H1 (cell line): ENCODE measurements around the gene IFT25. TPM values are rescaled to one million over a fixed set of nuclear protein-coding genes. Genes with fewer than 3 reads are reported as not detected.
"Not testable (repeated sequence)": the region's sequence is repeated elsewhere in the genome, so short reads cannot be mapped to it uniquely, and the experiment has no call there.

ENCODE experiments used
- CTCF ChIA-PET: fragments of 300-600 bp; sonication (Branson Sonifier 250); formaldehyde crosslinking; loops from one replicate; lab custom pipeline; 2021; ENCODE audit not compliant: partially characterized antibody; lab: Charles Lee
- POLR2A ChIA-PET: fragments of 300-600 bp; sonication (Branson Sonifier 250); formaldehyde crosslinking; loops from one replicate; lab custom pipeline; 2021; ENCODE audit warnings: inconsistent platforms; ENCODE audit not compliant: partially characterized antibody; lab: Charles Lee
- DNase-seq, 2 experiments: peaks; one replicate each; pipeline versions ENCODE4 v3.0.0 to v3.0.0-alpha.2; 2010 to 2022; ENCODE audit warnings: low spot score in 2 of 2, low read depth in 1 of 2, mixed read lengths in 1 of 2
- FAIRE-seq: peaks from 2 replicates; lab custom pipeline; 2011; peaks lifted over from hg19 to GRCh38; lab: Jason Lieb, UNC
- H2AFZ ChIP-seq: 2 replicates; pipeline ENCODE4 v1.8.1; 2012; ENCODE audit warnings: low read length, inconsistent platforms
- H2AK5ac ChIP-seq: 2 replicates; pipeline ENCODE4 v1.6.1; 2013; ENCODE audit warnings: low read depth, low read length
- H2BK120ac ChIP-seq: replicated peaks from 2 replicates; pipeline ENCODE3; 2013; ENCODE audit warnings: low read depth, low read length, inconsistent platforms
- H2BK12ac ChIP-seq: 2 replicates; pipeline ENCODE4 v1.6.1; 2013; ENCODE audit warnings: low read depth, low read length
- H2BK15ac ChIP-seq: 2 replicates; pipeline ENCODE4 v1.6.1; 2013; ENCODE audit warnings: low read length
- H2BK20ac ChIP-seq: 2 replicates; pipeline ENCODE4 v1.6.1; 2013; ENCODE audit warnings: low read length
- H2BK5ac ChIP-seq: 2 replicates; pipeline ENCODE4 v1.6.1; 2013; ENCODE audit warnings: low read depth, low read length
- H3K14ac ChIP-seq: 2 replicates; pipeline ENCODE4 v1.6.1; 2013; ENCODE audit warnings: inconsistent platforms; ENCODE audit not compliant: insufficient read length
- H3K18ac ChIP-seq: 2 replicates; pipeline ENCODE4 v1.6.1; 2013; ENCODE audit warnings: low read length; ENCODE audit errors: extremely low read depth
- H3K23ac ChIP-seq: 2 replicates; pipeline ENCODE4 v1.6.1; 2013; ENCODE audit warnings: inconsistent platforms; ENCODE audit not compliant: insufficient read length
- H3K23me2 ChIP-seq: 2 replicates; pipeline ENCODE4 v1.6.1; 2013; ENCODE audit warnings: low read depth, low read length
- H3K27ac ChIP-seq: 2 replicates; pipeline ENCODE4 v1.6.1; 2011; ENCODE audit warnings: low read depth, low read length, inconsistent platforms
- H3K27me3 ChIP-seq, 4 experiments: replicated peaks in 1 of 4; 1 replicate in 1 of 4; 2 replicates in 3 of 4; pipeline versions ENCODE4 v1.6.1 to v1.8.1; 2011 to 2013; ENCODE audit warnings: low read length in 3 of 4, mild to moderate bottlenecking in 3 of 4, inconsistent platforms in 2 of 4, mixed read lengths in 2 of 4, moderate library complexity in 1 of 4; ENCODE audit not compliant: control insufficient read depth in 3 of 4, insufficient read depth in 3 of 4; ENCODE audit errors: extremely low read depth in 1 of 4
- H3K36me3 ChIP-seq, 4 experiments: 2 replicates each; pipeline versions ENCODE4 v1.6.1 to v1.8.1; 2011 to 2013; ENCODE audit warnings: mild to moderate bottlenecking in 4 of 4, low read length in 3 of 4, moderate library complexity in 2 of 4, control low read depth in 1 of 4, inconsistent platforms in 1 of 4; ENCODE audit not compliant: insufficient read depth in 4 of 4, control insufficient read depth in 2 of 4
- H3K4ac ChIP-seq: replicated peaks from 2 replicates; pipeline ENCODE3; 2013; ENCODE audit warnings: low read length, low read depth, mixed read lengths, inconsistent platforms; ENCODE audit not compliant: insufficient read length
- H3K4me1 ChIP-seq, 4 experiments: replicated peaks in 1 of 4; 1 replicate in 1 of 4; 2 replicates in 3 of 4; pipeline versions ENCODE4 v1.6.1 to v1.8.1; 2011 to 2013; ENCODE audit warnings: low read length in 3 of 4, inconsistent platforms in 2 of 4, mixed read lengths in 1 of 4; ENCODE audit not compliant: insufficient read depth in 4 of 4, control insufficient read depth in 3 of 4
- H3K4me2 ChIP-seq, 2 experiments: 2 replicates each; pipeline versions ENCODE4 v1.6.1 to v1.8.1; 2011 to 2013; ENCODE audit warnings: low read depth in 2 of 2, low read length in 2 of 2, control low read depth in 1 of 2, inconsistent platforms in 1 of 2, mild to moderate bottlenecking in 1 of 2; ENCODE audit not compliant: insufficient read depth in 1 of 2
- H3K4me3 ChIP-seq, 4 experiments: fragments of 200-600, 300-600 bp in 1 of 4; sonication (generic), shearing (Covaris generic), sonication (Bioruptor Twin) in 1 of 4; 2 replicates each; pipeline versions ENCODE4 v1.5.1 to v1.8.1; 2011 to 2016; ENCODE audit warnings: low read length in 4 of 4, low read depth in 3 of 4, control low read depth in 2 of 4, inconsistent platforms in 2 of 4, mild to moderate bottlenecking in 2 of 4, mixed read lengths in 1 of 4, moderate library complexity in 1 of 4; ENCODE audit not compliant: insufficient read depth in 2 of 4; ENCODE audit errors: extremely low read depth in 1 of 4
- H3K56ac ChIP-seq: replicated peaks from 2 replicates; pipeline ENCODE3; 2013; ENCODE audit warnings: low read depth, mild to moderate bottlenecking, mixed read lengths, low read length, inconsistent platforms; ENCODE audit not compliant: insufficient read length
- H3K79me1 ChIP-seq: 2 replicates; pipeline ENCODE4 v1.6.1; 2013; ENCODE audit warnings: low read depth, low read length, control low read depth
- H3K79me2 ChIP-seq, 2 experiments: 2 replicates each; pipeline versions ENCODE4 v1.6.1 to v1.8.1; 2012 to 2013; ENCODE audit warnings: low read length in 2 of 2, mild to moderate bottlenecking in 2 of 2, inconsistent platforms in 1 of 2; ENCODE audit not compliant: insufficient read depth in 2 of 2, control insufficient read depth in 1 of 2
- H3K9ac ChIP-seq, 4 experiments: replicated peaks in 1 of 4; 1 replicate in 1 of 4; 2 replicates in 3 of 4; pipeline versions ENCODE4 v1.6.1 to v1.8.1; 2011 to 2013; ENCODE audit warnings: low read depth in 3 of 4, low read length in 3 of 4, control low read depth in 2 of 4, mild to moderate bottlenecking in 2 of 4, moderate library complexity in 2 of 4, inconsistent platforms in 1 of 4; ENCODE audit errors: extremely low read depth in 1 of 4
- H3K9me3 ChIP-seq, 2 experiments: 2 replicates each; pipeline versions ENCODE4 v1.6.1 to v1.8.1; 2012 to 2013; ENCODE audit warnings: mild to moderate bottlenecking in 2 of 2, moderate library complexity in 2 of 2, control low read depth in 1 of 2, inconsistent platforms in 1 of 2, low read depth in 1 of 2, low read length in 1 of 2, mixed read lengths in 1 of 2; ENCODE audit not compliant: insufficient read depth in 2 of 2
- H4K20me1 ChIP-seq, 2 experiments: replicated peaks in 1 of 2; 2 replicates each; pipeline versions ENCODE3 to v1.8.1; 2011 to 2013; ENCODE audit warnings: inconsistent platforms in 2 of 2, low read length in 2 of 2, mild to moderate bottlenecking in 1 of 2; ENCODE audit not compliant: insufficient read depth in 2 of 2, control insufficient read depth in 1 of 2
- H4K5ac ChIP-seq: 2 replicates; pipeline ENCODE4 v1.6.1; 2013; ENCODE audit warnings: low read length, low read depth, mixed read lengths, inconsistent platforms; ENCODE audit not compliant: insufficient read length
- H4K8ac ChIP-seq: 2 replicates; pipeline ENCODE4 v1.8.0; 2013; ENCODE audit warnings: mild to moderate bottlenecking, moderate library complexity, low read length, inconsistent platforms; ENCODE audit not compliant: insufficient read depth; ENCODE audit errors: extremely low read depth
- H4K91ac ChIP-seq: replicated peaks from 2 replicates; pipeline ENCODE3; 2013; ENCODE audit warnings: low read length, mixed read lengths, inconsistent platforms; ENCODE audit not compliant: insufficient read length
- EP300 ChIP-seq, 2 experiments: IDR thresholded peaks; 1 replicate in 1 of 2; 2 replicates in 1 of 2; pipeline ENCODE4 v1.6.1; 2011 to 2012; ENCODE audit warnings: low read depth in 2 of 2, low read length in 2 of 2, mild to moderate bottlenecking in 2 of 2, borderline replicate concordance in 1 of 2, inconsistent platforms in 1 of 2, moderate library complexity in 1 of 2
- WGBS, 2 experiments: shearing (Covaris generic) in 1 of 2; methylation state at CpG; one replicate each; pipeline versions ENCODE4 v1.1.6 to v1.1.7; 2013 to 2015; ENCODE audit warnings: low lambda C conversion rate in 2 of 2, mixed read lengths in 2 of 2, inconsistent platforms in 1 of 2, low coverage in 1 of 2, missing lambda C conversion rate in 1 of 2; ENCODE audit not compliant: insufficient replicate concordance in 2 of 2, insufficient coverage in 1 of 2, insufficient read length in 1 of 2; ENCODE audit errors: extremely low coverage in 1 of 2, missing lambda C conversion rate in 1 of 2; 5-methylcytosine and 5-hydroxymethylcytosine counted together
- polyA plus RNA-seq, 7 experiments: library from polyadenylated mRNA; depleted of rRNA in 3 of 7; stranded (reverse) in 5 of 7; unstranded in 2 of 7; fragments of >200 nt in 5 of 7; fragments of 200-250 nt in 2 of 7; gene quantifications; 1 replicate in 5 of 7; 2 replicates in 1 of 7; 4 replicates in 1 of 7; pipeline versions ENCODE4 v1.2.1 to v1.2.3, GENCODE V29; 2011 to 2013; ENCODE audit warnings: missing spikeins in 2 of 7, mixed read lengths in 2 of 7
- total RNA-seq: library from RNA; stranded (reverse); fragmentation: NEBNext Ultra II Directional; extraction: Animal tissue kit (Norgen Biotek cat#: 25700); gene quantifications from 2 replicates; pipeline ENCODE4 v1.2.1, GENCODE V29; 2021

The IFT25 gene
- total and polyA plus RNA-seq, 2 of the 8 experiments (the other 6 are each of a cell fraction or from before 2014, with no cell fraction given), result 15.0 to 36.3 TPM

- no peak for TF ChIP-seq EP300 (IDR thresholded peaks at IDR 0.05; ENCODE audit: borderline replicate concordance in 1 of 2, low read depth in 2 of 2, low read length in 2 of 2)
These were observed 26.2 kb upstream of the IFT25 start (continued) for GRCh38 chr1:53971718-53972117.

DNA sequence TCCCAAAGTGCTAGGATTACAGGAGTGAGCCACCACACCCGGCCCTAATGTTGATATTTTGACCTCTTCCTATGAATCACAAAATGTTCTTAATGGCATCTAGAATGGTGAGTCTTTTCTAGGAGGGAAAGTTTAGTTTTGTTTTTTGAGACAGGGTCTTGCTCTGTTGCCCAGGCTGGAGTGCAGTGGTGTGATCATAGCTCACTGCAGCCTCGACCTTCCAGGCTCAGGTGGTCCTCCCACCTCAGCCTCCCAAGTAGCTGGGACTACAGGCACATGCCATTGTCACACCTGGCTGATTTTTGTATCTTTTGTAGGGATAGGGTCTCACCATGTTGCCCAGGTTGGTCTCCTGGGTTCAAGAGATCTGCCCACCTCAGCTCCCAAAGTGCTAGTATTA lies 23.8 kb upstream of the IFT25 start:
- CTCF ChIA-PET, result interaction anchor here (1.6 to 2.9 kb wide), 2 partner anchors 10 to 112 kb away, joined by 3 to 19 read pairs; no protein-coding TSS in a partner anchor

More for the DNA sequence above, 23.8 kb upstream of the IFT25 start:
- not testable (repeated sequence) for H2BK15ac ChIP-seq, H4K8ac ChIP-seq, H4K20me1 ChIP-seq, H3K18ac ChIP-seq, H3K4ac ChIP-seq, H3K14ac ChIP-seq, FAIRE-seq, H2BK120ac ChIP-seq, H3K27me3 ChIP-seq, H3K23ac ChIP-seq, H3K23me2 ChIP-seq, H3K56ac ChIP-seq, H3K4me1 ChIP-seq, H2BK20ac ChIP-seq, H2AFZ ChIP-seq, H3K79me2 ChIP-seq, H4K5ac ChIP-seq, DNase-seq, H3K27ac ChIP-seq, H4K91ac ChIP-seq, H3K9ac ChIP-seq, H3K4me3 ChIP-seq, H3K4me2 ChIP-seq, H2BK5ac ChIP-seq, H3K79me1 ChIP-seq, H2BK12ac ChIP-seq, H2AK5ac ChIP-seq, H3K9me3 ChIP-seq
- POLR2A ChIA-PET, result interaction anchor here (1.3 kb wide), 2 partner anchors 13 to 108 kb away, joined by 3 read pairs; no protein-coding TSS in a partner anchor
- H3K36me3 ChIP-seq, result peaks cover 4 to 40% (median 11%) of the 10 kb centered on the region in 4 experiments
- 84% methylated on average over 2 of the region's 2 CpGs; no CpG with 5 or more reads in 1 of the 2 experiments for WGBS, 2 experiments
